WI38 (cell line): ENCODE measurements around the gene KIAA1217.
"Not testable (repeated sequence)": the region's sequence is repeated elsewhere in the genome, so short reads cannot be mapped to it uniquely, and the experiment has no call there.

Experiments
- H3K4me3 ChIP-seq: 2 replicates; pipeline ENCODE4 v1.5.1; 2011; ENCODE audit warnings: low read depth, mild to moderate bottlenecking, control low read depth, low read length
- TF ChIP-seq, protein P1 (sequence below): IDR thresholded peaks from 2 replicates; pipeline ENCODE4 v1.5.1; 2012; ENCODE audit warnings: low read depth, mild to moderate bottlenecking, control low read depth, low read length

The KIAA1217 gene

GRCh38 chr10:24315211-24315610 is 106.3 kb downstream of the KIAA1217 start:
- TF ChIP-seq, protein P1, sequence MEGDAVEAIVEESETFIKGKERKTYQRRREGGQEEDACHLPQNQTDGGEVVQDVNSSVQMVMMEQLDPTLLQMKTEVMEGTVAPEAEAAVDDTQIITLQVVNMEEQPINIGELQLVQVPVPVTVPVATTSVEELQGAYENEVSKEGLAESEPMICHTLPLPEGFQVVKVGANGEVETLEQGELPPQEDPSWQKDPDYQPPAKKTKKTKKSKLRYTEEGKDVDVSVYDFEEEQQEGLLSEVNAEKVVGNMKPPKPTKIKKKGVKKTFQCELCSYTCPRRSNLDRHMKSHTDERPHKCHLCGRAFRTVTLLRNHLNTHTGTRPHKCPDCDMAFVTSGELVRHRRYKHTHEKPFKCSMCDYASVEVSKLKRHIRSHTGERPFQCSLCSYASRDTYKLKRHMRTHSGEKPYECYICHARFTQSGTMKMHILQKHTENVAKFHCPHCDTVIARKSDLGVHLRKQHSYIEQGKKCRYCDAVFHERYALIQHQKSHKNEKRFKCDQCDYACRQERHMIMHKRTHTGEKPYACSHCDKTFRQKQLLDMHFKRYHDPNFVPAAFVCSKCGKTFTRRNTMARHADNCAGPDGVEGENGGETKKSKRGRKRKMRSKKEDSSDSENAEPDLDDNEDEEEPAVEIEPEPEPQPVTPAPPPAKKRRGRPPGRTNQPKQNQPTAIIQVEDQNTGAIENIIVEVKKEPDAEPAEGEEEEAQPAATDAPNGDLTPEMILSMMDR: no peak
- H3K4me3 ChIP-seq: no peak overlapping the region

GRCh38 chr10:24318517-24318916 is 109.6 kb downstream of the KIAA1217 start:
- no peak overlapping the region for H3K4me3 ChIP-seq
- TF ChIP-seq, protein P1: no peak

DNA sequence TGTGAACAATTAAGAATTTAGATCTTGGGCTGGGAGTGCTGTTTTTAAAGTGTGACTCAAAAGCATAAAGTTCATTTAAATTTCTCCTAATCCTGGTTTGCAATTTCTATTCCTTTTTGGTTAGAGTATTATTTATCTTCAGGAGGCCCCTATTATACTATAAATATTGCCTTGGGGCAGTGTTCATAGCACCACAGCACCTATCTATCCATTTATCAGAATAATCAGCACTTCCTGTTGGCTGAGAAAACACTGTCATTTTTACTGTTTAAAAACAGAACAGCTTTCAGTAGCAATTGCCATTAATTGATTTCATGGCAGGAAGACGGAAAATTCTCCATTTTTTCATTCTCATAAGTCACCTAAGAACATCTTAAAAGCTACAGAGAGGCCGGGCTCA is 111.4 kb downstream of the KIAA1217 start:
- no peak overlapping the region for H3K4me3 ChIP-seq
- TF ChIP-seq, protein P1: no peak

DNA sequence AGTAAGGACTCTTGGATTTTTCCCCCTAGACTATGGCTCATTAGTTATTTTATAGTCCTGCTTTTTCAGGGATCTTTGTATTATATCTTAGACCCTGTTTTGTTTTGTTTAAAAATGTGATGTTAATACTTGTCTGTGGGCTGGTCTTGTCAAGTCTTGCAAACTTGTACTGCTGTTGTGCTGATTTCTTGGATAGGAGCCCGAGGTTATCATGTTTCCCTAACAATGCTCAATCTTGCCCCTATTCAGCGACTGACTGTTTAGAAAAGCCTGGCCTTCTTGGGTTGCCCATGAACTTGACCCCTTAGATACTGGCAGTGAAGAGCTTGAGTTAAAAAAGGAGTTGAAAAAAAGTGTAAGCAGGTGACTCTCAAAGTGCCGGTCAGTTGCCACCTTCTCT is 115.7 kb downstream of the KIAA1217 start:
- no peak overlapping the region for H3K4me3 ChIP-seq
- TF ChIP-seq, protein P1: no peak

DNA sequence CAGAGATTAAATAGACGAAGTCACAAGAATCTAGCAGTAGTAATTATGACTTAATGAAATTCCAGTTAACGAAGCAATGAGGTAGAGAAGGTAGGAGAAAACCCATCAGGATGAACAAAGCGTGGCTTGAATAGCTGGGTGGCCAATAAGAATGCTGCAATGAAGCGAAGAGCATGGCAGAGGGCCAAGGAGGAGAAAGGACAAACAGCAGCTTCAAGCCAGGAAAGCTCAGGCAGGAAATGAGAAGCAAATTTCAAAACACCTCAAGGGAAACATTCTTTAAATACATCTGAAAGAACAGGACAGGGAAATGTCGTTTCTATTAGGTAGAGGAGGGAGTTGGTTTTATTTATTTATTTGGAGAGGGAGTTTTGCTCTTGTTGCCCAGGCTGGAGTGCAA is 122.5 kb downstream of the KIAA1217 start:
- H3K4me3 ChIP-seq: no peak overlapping the region
- TF ChIP-seq, protein P1: no peak

DNA sequence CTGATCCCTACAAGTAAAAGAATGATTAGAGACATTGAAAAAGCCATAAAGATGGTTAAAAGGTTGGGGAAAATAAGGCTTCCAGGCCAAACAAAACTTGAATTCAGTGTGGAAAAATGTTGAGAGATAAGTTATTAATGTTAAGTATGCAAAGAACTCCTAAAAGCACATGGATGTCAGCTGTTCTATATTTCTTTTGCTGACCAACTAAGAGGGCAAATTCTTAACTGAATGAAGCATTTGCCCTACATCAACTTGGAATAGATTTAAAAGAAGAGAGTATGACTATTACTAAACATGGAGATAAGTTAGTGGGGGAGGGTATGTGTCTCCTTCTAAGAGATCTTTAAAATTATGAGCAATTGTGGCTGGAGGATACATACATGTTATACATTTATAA is 124.8 kb downstream of the KIAA1217 start:
- no peak overlapping the region for H3K4me3 ChIP-seq
- TF ChIP-seq, protein P1: no peak

DNA sequence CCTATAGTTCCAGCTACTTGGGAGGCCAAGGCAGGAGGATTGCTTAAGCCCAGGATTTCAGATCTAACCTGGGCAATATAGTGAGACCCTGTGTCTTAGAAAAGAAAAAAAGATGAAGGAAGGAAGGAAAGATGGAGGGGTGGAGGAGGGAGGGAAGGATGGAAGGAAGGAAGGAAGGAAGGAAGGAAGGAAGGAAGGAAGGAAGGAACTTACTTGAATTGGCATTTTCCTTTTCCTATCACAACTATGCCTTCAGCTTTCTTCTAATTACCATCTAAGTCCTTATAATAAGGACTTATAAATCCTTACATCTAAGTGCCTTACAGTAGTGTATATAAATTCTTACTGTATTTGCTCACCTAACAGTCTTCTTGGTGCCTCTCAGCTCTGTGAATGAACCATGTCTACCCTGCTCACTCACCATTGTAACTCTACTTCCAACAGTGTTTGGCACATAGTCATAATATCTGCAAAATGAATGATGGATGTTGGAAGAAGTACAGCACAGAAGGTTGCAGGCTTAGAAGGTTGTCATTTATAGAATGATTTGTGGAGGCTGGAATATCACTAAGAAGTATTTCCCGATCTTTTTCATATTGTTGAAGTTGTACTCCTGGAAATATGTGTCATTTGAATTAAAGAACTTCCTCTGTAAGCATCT is 125.5 kb downstream of the KIAA1217 start:
- H3K4me3 ChIP-seq: no peak overlapping the region
- TF ChIP-seq, protein P1: no peak

DNA sequence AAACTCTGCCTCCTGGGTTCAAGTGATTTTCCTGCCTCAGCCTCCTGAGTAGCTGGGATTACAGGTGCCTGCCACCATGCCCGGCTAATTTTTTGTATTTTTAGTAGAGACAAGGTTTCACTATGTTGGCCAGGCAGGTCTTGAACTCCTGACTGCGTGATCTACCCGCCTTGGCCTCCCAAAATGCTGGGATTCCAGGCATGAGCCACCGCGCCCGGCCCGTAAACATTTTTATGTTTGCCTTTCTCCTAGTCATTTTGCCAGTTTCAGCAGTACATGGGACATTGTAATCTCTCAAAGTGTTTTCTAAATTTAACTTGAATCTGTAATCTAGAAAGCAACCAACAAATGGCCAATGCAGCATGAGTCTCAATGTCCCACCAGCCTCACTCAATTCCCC is 128.8 kb downstream of the KIAA1217 start:
- H3K4me3 ChIP-seq: not testable (repeated sequence)
